GM12878 (cell line): Measurements from ENCODE around the gene SMIM17. TPM values are rescaled to one million over a fixed set of nuclear protein-coding genes. Genes with fewer than 3 reads are reported as not detected.

Experiments used
- ATAC-seq: fragments of 200-7000 bp; cut with Tn5 transposase; 3 replicates; pipeline ENCODE4 v1.9.1; 2020; ENCODE audit warnings: mild to moderate bottlenecking, moderate library complexity
- BruUV-seq: library from RNA; stranded (reverse); fragments of 400-500 nt; replicated peaks from 2 replicates; lab custom pipeline; 2021; lab: Mats Ljungman, UMichigan
- CTCF ChIA-PET: fragments of 300-600 bp; sonication (Branson Sonifier 250); formaldehyde crosslinking; extraction: SDS; loops from one replicate; lab custom pipeline; 2021; ENCODE audit warnings: inconsistent platforms; lab: Yijun Ruan, JAX
- POLR2A ChIA-PET: fragments of 350-600 bp; formaldehyde crosslinking; extraction: SDS; loops from one replicate; lab custom pipeline; 2021; ENCODE audit warnings: inconsistent platforms; lab: Charles Lee
- RAD21 ChIA-PET: fragments of 300-600 bp; sonication (Branson Sonifier 250); formaldehyde crosslinking; loops from one replicate; lab custom pipeline; 2023; ENCODE audit warnings: antibody characterized with exemption; ENCODE audit not compliant: unreplicated experiment; lab: Charles Lee
- SMC1A ChIA-PET: fragments of 300-600 bp; sonication (Branson Sonifier 250); formaldehyde crosslinking; loops from one replicate; lab custom pipeline; 2023; ENCODE audit not compliant: unreplicated experiment, uncharacterized antibody; lab: Charles Lee
- DNase-seq: peaks from one replicate; pipeline ENCODE4 v3.0.0-alpha.2; 2011; ENCODE audit warnings: low read depth, low spot score
- FAIRE-seq: peaks from 3 replicates; lab custom pipeline; 2011; peaks lifted over from hg19 to GRCh38; lab: Jason Lieb, UNC
- H2AFZ ChIP-seq: 2 replicates; pipeline ENCODE4 v1.6.0; 2011; ENCODE audit warnings: low read depth, low read length, control low read depth; ENCODE audit not compliant: control insufficient read depth
- H3K27ac ChIP-seq: 2 replicates; pipeline ENCODE4 v1.5.1; 2011; ENCODE audit warnings: control low read depth; ENCODE audit not compliant: control insufficient read depth, insufficient read depth
- H3K27me3 ChIP-seq, 2 experiments: replicated peaks in 1 of 2; 2 replicates each; pipeline versions ENCODE4 v1.6.0 to v1.6.1; 2011; ENCODE audit warnings: low read length in 1 of 2; ENCODE audit not compliant: control insufficient read depth in 2 of 2, insufficient read depth in 2 of 2
- H3K36me3 ChIP-seq, 2 experiments: 2 replicates each; pipeline ENCODE4 v1.5.1; 2011; ENCODE audit warnings: low read length in 1 of 2; ENCODE audit not compliant: control insufficient read depth in 2 of 2, insufficient read depth in 2 of 2
- H3K4me1 ChIP-seq: 2 replicates; pipeline ENCODE4 v1.6.1; 2011; ENCODE audit warnings: mild to moderate bottlenecking, low read length, moderate library complexity, mixed read lengths; ENCODE audit not compliant: control insufficient read depth, insufficient read depth
- H3K4me2 ChIP-seq: 2 replicates; pipeline ENCODE4 v1.6.0; 2011; ENCODE audit warnings: control low read depth; ENCODE audit not compliant: control insufficient read depth, insufficient read depth
- H3K4me3 ChIP-seq: fragments of 200-600 bp; sonication (generic); 2 replicates; pipeline ENCODE4 v1.5.1; 2016
- H3K79me2 ChIP-seq: 2 replicates; pipeline ENCODE4 v1.6.0; 2011; ENCODE audit warnings: low read length; ENCODE audit not compliant: control insufficient read depth, insufficient read depth
- H3K9ac ChIP-seq: 2 replicates; pipeline ENCODE4 v1.8.0; 2011; ENCODE audit warnings: low read length, control low read depth, mixed read lengths; ENCODE audit not compliant: control insufficient read depth, insufficient read depth
- H3K9me3 ChIP-seq: replicated peaks from 3 replicates; pipeline ENCODE4 v1.5.1; 2011; ENCODE audit warnings: mild to moderate bottlenecking, low read length; ENCODE audit not compliant: control insufficient read depth, insufficient read depth
- H4K20me1 ChIP-seq: 2 replicates; pipeline ENCODE4 v1.6.0; 2011; ENCODE audit not compliant: control insufficient read depth, insufficient read depth
- ATF7 ChIP-seq: fragments of 450-650 bp; IDR thresholded peaks from 2 replicates; pipeline ENCODE4 v1.6.1; 2016; ENCODE audit warnings: low read depth, mild to moderate bottlenecking
- BCL3 ChIP-seq: IDR thresholded peaks from 2 replicates; pipeline ENCODE4 v1.6.1; 2011; ENCODE audit warnings: borderline replicate concordance, low read depth, mild to moderate bottlenecking, moderate library complexity, low read length; ENCODE audit not compliant: insufficient read depth, poor library complexity, severe bottlenecking
- CBX5 ChIP-seq: sonication (generic); IDR thresholded peaks from 2 replicates; pipeline ENCODE4 v1.6.1; 2016; ENCODE audit warnings: low read depth, moderate library complexity, mild to moderate bottlenecking, inconsistent platforms
- CEBPB ChIP-seq, 2 experiments: fragments of 150-350 bp in 1 of 2; IDR thresholded peaks; 2 replicates each; pipeline ENCODE4 v1.6.1; 2012 to 2014; ENCODE audit warnings: low read depth in 2 of 2, low read length in 2 of 2, borderline replicate concordance in 1 of 2, inconsistent platforms in 1 of 2
- CHD2 ChIP-seq: IDR thresholded peaks from 2 replicates; pipeline ENCODE4 v1.6.1; 2011; ENCODE audit warnings: low read depth, low read length, improper control_type of control experiment, borderline replicate concordance
- DPF2 ChIP-seq: fragments of 450-650 bp; IDR thresholded peaks from 2 replicates; pipeline ENCODE4 v1.6.1; 2017; ENCODE audit warnings: mild to moderate bottlenecking
- MTA3 ChIP-seq: IDR thresholded peaks from 2 replicates; pipeline ENCODE4 v1.6.1; 2012; ENCODE audit warnings: low read length, inconsistent platforms, borderline replicate concordance
- MYB ChIP-seq: fragments of 150-350 bp; IDR thresholded peaks from 2 replicates; pipeline ENCODE4 v1.6.1; 2014; ENCODE audit warnings: mild to moderate bottlenecking, low read depth, low read length, borderline replicate concordance
- NBN ChIP-seq: fragments of 450-650 bp; IDR thresholded peaks from 2 replicates; pipeline ENCODE4 v1.6.1; 2016
- NFXL1 ChIP-seq: fragments of 450-650 bp; IDR thresholded peaks from 2 replicates; pipeline ENCODE4 v1.6.1; 2017; ENCODE audit warnings: antibody characterized with exemption, mild to moderate bottlenecking, borderline replicate concordance
- NRF1 ChIP-seq: conservative IDR thresholded peaks from 2 replicates; pipeline ENCODE4 v1.6.1; 2011; ENCODE audit warnings: mild to moderate bottlenecking, low read depth, low read length, improper control_type of control experiment
- PML ChIP-seq: IDR thresholded peaks from 2 replicates; pipeline ENCODE4 v1.6.1; 2012; ENCODE audit warnings: low read length, inconsistent platforms
- RBBP5 ChIP-seq: fragments of 200-600 bp; sonication (generic); conservative IDR thresholded peaks from 2 replicates; pipeline ENCODE4 v1.6.1; 2016
- RELA ChIP-seq: fragments of 450-650 bp; IDR thresholded peaks from 2 replicates; pipeline ENCODE4 v1.8.0; 2014; ENCODE audit warnings: borderline replicate concordance; ENCODE audit not compliant: partially characterized antibody
- RFX5 ChIP-seq: IDR thresholded peaks from 2 replicates; pipeline ENCODE4 v1.6.1; 2011; ENCODE audit warnings: low read depth, low read length, improper control_type of control experiment
- SMC3 ChIP-seq: IDR thresholded peaks from 2 replicates; pipeline ENCODE4 v1.6.1; 2011; ENCODE audit warnings: low read length, improper control_type of control experiment, borderline replicate concordance
- TAF1 ChIP-seq: IDR thresholded peaks from 2 replicates; pipeline ENCODE4 v1.6.1; 2011; ENCODE audit warnings: mild to moderate bottlenecking, low read depth, low read length, borderline replicate concordance
- ZNF207 ChIP-seq: fragments of 450-650 bp; IDR thresholded peaks from 2 replicates; pipeline ENCODE4 v1.6.1; 2014; ENCODE audit warnings: antibody characterized with exemption, mild to moderate bottlenecking, borderline replicate concordance
- ZNF622 ChIP-seq: fragments of 450-650 bp; IDR thresholded peaks from 2 replicates; pipeline ENCODE4 v1.6.1; 2017; ENCODE audit warnings: mild to moderate bottlenecking, inconsistent platforms
- ZZZ3 ChIP-seq: IDR thresholded peaks from 2 replicates; pipeline ENCODE4 v1.6.1; 2011; ENCODE audit warnings: low read depth; ENCODE audit not compliant: control insufficient read depth, insufficient read length
- WGBS: methylation state at CpG from one replicate; pipeline ENCODE4 v1.1.6; 2016; ENCODE audit warnings: low lambda C conversion rate; ENCODE audit not compliant: insufficient replicate concordance, insufficient coverage; ENCODE audit errors: missing lambda C conversion rate; 5-methylcytosine and 5-hydroxymethylcytosine counted together
- in situ Hi-C: fragments of 300-500 bp; cut with MboI; formaldehyde crosslinking; loops from 9 replicates; pipeline ENCODE4 v1.14.3; 2018; ENCODE audit warnings: mixed read lengths
- intact Hi-C: fragments of 100-400 bp; cut with micrococcal nuclease; formaldehyde crosslinking; loops from one replicate; pipeline ENCODE4 v1.14.2; 2022; ENCODE audit not compliant: unreplicated experiment
- polyA plus RNA-seq, 11 experiments: library from polyadenylated mRNA; depleted of rRNA in 4 of 11; unstranded in 6 of 11; stranded (reverse) in 5 of 11; fragments of >200 nt; fragmentation: Nextera tagmentation in 4 of 11; fragmentation: Illumina TruSeq in 1 of 11; extraction: Ambion mirVana in 4 of 11; extraction: Trizol in 1 of 11; gene quantifications; 1 replicate in 1 of 11; 2 replicates in 10 of 11; pipeline versions ENCODE4 v1.2.1 to v1.2.3, GENCODE V29; 2011 to 2016; ENCODE audit warnings: inconsistent platforms in 2 of 11, missing spikeins in 2 of 11, low read depth in 1 of 11
- total RNA-seq, 4 experiments: library from RNA; depleted of rRNA in 3 of 4; stranded (reverse); fragments of >200 nt in 3 of 4; fragmentation: Illumina TruSeq in 1 of 4; extraction: Trizol in 1 of 4; gene quantifications; 2 replicates each; pipeline versions ENCODE4 v1.2.1 to v1.2.3, GENCODE V29; 2013 to 2021
- TF ChIP-seq, protein P1 (sequence below): fragments of 450-650 bp; formaldehyde crosslinking; IDR thresholded peaks from 2 replicates; pipeline ENCODE4 v1.4.0; 2022; ENCODE audit warnings: mild to moderate bottlenecking, moderate library complexity

The SMIM17 gene
- total and polyA plus RNA-seq, 10 of the 15 experiments (the other 5 are each of a cell fraction or from before 2014, with no cell fraction given): 0.07 to 0.23 (median 0.17) TPM; not detected in 6

GRCh38 chr19:56690670-56691069 is 47.7 kb downstream of the SMIM17 start (continued):
- TF ChIP-seq MYB (no peak), PML (no peak), CHD2 (no peak), NRF1 (no peak), NBN (no peak), CEBPB (IDR thresholded peaks at IDR 0.05; ENCODE audit: borderline replicate concordance in 1 of 2, low read depth in 2 of 2, low read length in 2 of 2) (no peak), TAF1 (no peak)

- Histone ChIP-seq H3K36me3 (no peaks in the 10 kb centered on the region), H3K4me1 (no peaks in the 10 kb centered on the region), H3K4me3 (no peak overlapping the region), H3K4me2 (no peak overlapping the region), H3K9ac (no peak overlapping the region), H3K27me3 (no peaks in the 10 kb centered on the region), H3K79me2 (no peaks in the 10 kb centered on the region), H4K20me1 (no peaks in the 10 kb centered on the region), H3K27ac (no peak overlapping the region), H3K9me3 (no peaks in the 10 kb centered on the region; the same call in 2 of the 3 replicates), H2AFZ (no peak overlapping the region)
- ATAC-seq: no peak
- ChIA-PET SMC1A (no interaction called here), RAD21 (no interaction called here), CTCF (interaction anchor here (0.6 kb wide), 1 partner anchor 1481 kb away, joined by 3 read pairs; no protein-coding TSS in a partner anchor), POLR2A (no interaction called here)
- no peak for DNase-seq
- in situ Hi-C loops: no loop called here
- TF ChIP-seq RFX5 (no peak), ZZZ3 (no peak), MTA3 (no peak), ZNF207 (no peak), SMC3 (no peak), RBBP5 (no peak), DPF2 (no peak), NFXL1 (no peak), RELA (no peak), BCL3 (no peak), CBX5 (no peak), ZNF622 (no peak), ATF7 (no peak)
- TF ChIP-seq, protein P1, sequence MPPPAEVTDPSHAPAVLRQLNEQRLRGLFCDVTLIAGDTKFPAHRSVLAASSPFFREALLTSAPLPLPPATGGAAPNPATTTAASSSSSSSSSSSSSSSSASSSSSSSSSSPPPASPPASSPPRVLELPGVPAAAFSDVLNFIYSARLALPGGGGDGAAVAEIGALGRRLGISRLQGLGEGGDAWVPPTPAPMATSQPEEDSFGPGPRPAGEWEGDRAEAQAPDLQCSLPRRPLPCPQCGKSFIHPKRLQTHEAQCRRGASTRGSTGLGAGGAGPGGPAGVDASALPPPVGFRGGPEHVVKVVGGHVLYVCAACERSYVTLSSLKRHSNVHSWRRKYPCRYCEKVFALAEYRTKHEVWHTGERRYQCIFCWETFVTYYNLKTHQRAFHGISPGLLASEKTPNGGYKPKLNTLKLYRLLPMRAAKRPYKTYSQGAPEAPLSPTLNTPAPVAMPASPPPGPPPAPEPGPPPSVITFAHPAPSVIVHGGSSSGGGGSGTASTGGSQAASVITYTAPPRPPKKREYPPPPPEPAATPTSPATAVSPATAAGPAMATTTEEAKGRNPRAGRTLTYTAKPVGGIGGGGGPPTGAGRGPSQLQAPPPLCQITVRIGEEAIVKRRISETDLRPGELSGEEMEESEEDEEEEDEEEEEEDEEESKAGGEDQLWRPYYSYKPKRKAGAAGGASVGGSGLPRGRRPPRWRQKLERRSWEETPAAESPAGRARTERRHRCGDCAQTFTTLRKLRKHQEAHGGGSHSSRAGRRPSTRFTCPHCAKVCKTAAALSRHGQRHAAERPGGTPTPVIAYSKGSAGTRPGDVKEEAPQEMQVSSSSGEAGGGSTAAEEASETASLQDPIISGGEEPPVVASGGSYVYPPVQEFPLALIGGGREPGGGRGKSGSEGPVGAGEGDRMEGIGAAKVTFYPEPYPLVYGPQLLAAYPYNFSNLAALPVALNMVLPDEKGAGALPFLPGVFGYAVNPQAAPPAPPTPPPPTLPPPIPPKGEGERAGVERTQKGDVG: no peak
- intact Hi-C loops: no loop called here
- BruUV-seq: no TSS peak
- WGBS: 5% methylated on average over 8 of the region's 8 CpGs
- FAIRE-seq: no peak
Observed at GRCh38 chr19:56692206-56692895, 49.4 kb downstream of the SMIM17 start.
